RKO (cell line): ENCODE results near the gene RTN4RL1.
"Not testable (repeated sequence)": the region's sequence is repeated elsewhere in the genome, so short reads cannot be mapped to it uniquely, and the experiment has no call there.

Source experiments
- DNase-seq: peaks from one replicate; pipeline ENCODE4 v3.0.0-alpha.2; 2016; ENCODE audit warnings: low spot score

The RTN4RL1 gene

DNA sequence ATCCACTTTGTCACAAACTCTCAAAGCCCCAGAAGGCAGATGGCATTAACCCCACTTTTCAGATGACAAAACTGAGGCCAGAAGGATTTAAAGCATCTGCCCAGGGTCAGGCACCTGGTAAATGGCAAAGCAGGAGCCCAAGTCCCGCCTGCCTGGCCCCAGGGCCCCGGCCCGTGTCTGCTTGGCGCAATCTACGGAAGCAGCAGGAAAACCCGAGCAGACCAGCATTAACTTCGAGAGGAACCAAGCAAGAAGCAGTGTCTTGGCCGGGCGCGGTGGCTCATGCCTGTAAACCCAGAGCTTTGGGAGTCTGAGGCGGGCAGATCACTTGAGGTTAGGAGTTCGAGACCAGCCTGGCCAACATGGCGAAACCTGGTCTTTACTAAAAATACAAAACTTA is 21.6 kb downstream of the RTN4RL1 start:
- DNase-seq: no peak

DNA sequence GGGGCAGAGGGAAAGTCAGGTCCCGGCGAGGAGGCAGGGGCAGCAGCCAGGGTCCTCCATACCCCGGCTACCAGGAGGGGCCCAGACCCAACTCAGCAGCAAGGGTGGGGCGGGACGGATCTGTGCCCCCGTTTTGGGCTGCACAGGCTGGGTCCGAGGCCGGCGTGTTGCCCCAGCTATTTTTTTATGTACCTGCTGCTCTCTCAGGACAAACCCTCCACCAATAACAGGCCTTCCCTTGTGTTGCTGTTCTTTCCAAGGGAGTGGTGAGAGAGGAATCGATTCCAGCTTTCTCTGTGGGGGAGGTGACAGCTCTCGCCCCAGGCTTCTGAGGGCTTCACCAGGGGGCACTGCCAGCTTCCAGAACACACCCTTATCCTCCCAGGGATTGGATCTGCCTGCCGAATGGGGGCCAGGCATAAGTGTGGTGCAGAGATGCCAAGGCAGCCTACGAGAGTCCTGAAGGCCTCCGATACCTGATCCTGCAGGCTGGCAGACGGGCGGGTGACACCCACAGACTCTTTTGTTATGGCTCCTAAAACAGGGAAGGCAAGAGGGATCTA is 22.3 kb downstream of the RTN4RL1 start:
- DNase-seq: no peak

DNA sequence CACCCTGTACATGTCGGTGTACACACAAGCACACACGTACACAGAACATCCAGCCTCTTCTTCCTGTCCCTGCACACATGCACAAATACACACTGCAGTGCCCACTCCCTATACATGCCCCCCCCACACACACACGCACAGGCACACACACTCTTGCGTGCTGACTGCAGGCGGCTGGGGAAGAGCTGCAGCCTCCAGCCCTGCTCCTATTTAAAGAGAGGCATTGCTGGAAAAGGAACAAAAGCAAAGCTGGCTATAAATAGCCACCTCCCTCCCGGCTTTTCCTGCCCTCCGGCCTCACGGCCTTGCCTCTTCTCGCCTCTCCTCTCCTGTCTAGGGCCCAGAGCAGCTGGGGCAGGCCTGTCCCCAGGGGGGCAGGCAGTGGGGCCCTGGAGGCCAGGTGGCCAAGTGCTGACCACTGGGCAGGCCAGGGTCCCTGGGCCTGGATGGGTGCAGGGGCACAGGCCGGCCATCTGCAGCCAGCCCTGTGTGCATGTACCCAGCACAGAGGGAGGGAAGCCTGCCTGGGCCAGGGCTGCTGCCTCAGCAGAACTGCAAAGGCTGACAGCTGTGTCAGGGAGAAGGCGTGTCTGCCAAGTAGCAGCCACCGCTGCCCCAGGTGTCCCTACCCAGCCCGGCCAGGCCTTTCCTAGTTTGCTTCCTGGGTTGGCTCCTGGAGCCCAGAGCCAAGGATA is 25.4 kb downstream of the RTN4RL1 start:
- no peak for DNase-seq

DNA sequence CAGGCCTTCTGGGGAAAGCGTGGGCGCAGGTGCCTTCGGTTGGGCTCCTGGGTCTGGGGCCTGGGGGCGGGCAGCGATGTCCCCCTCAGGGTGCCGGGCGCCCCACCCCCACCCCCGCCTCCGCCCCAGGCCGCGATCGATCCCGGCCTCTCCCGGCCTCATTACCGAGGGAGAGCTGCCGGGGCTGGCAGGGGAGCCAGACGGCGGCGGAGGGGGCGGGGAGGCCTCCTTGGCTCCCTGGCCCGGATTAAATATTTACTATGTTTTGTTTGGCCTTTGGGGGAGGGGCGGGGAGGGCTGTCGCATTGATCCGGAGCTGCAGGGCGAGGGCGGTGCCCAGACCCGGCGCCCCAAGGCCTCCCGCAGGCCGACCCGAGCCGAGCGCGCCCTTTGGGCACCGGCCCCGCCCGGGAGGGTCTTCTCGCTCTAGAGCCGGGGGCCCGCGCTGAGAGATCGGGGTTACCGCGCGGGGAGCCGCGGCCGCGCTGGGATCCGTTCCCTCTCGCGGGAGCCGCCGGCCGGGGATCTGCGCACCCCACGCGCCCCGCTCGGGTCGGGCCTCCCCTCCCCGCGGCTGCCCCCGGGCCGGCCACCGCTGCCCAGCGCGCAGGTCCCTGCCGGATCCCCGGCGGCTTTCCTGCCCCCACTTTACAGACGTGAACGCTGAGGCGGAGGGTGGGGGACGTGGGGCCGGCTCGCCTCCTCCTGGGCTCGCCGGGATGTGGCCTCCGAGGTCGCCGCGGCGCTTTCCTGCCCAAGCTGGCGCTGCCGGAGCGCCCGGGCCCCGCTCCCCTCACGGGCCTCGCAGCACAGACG is 27.0 kb downstream of the RTN4RL1 start:
- DNase-seq: no peak

DNA sequence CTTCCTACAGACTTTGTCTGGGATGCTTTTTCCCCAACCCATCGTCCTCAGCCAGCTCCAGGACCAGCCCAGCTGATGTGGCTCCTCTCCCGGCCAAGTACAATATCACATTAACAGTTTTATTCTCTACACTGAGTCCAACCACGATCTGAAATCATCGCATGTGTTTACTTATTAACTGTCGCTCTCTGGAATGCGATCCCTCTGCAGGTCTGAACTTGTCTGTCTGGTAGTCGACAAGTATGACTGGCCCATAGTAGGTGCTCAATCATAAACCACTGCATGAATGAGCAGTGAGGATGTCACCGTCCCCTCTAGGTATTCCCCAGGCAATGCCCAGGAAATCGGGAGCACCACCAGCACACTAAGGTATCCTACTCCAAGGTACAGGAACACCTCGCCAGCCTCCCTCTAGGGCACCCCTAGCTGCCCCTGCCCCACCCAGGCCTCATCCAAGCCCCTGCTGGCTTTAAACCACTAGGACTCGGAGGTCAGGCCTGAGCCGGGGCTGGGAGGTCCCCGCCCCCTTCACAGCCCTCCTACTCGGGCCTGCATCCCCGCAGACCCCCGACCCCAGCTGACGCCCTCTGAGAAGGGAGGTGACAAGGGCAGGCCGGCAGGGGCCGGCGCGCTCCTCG is 27.7 kb downstream of the RTN4RL1 start:
- no peak for DNase-seq

DNA sequence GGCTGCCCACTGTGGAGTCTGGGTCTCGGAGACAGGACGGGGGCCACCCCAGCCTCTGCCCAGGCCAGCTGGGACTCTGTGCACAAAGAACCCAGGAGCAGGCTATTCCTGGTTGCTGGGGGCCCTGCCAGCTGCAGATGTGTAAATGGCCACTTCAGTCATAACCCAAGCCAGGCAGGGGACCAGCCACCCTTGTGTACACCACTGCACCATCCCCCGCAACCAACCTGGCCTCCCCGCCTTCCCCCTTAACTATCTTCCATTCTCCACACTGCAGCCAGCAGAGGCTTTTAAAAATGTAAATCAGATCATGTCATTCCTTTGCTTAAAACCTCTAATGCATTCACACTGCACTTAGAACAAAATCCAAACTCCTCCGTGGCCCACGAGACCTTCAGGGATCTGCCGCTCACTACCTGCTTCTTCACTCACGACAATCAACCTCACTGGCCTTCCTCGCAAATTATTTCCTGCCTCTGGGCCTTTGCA is 28.3 kb downstream of the RTN4RL1 start:
- no peak for DNase-seq

DNA sequence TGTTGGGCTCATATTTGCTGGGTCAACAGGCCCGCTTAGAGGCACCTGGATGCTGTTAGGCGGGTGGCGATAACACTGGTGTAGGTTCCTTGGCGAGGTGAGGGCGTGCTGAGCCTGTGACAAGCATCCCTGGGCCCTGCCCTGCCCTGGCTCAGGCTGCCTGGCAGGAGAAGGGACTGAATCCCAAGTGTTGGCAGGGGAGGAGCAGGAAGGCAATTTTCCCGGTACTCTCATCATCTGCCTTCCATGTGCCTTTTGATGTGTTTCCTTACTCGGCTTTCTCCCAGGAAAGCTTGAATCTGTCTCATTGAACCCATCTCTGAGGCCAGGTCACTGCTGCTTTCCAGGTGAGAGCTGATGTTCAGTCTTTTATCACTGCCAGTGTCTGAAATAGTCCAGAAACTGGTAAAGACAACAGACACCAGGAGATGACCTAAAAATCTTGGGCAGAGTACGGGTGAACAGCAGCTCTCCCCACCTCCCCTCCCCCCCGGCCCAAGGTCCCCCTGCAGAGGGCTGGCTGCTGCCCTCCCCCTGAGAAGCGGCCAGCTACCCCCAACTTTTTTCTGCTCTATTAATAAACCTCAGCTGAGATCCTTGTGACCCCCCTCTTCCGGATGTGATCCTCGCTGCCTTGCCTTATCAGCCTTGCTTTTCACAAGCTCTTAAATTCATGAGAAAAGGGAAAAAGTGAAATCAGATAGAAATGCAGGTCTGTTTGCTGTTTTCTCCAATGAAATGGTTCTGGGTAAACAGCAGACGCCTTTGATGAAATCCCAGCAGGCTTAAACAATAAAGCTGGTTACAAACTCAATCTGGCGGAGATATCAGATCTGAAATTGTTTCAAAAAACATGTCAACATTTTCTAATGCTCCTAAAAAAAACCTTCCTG is 29.0 kb downstream of the RTN4RL1 start:
- DNase-seq: no peak

DNA sequence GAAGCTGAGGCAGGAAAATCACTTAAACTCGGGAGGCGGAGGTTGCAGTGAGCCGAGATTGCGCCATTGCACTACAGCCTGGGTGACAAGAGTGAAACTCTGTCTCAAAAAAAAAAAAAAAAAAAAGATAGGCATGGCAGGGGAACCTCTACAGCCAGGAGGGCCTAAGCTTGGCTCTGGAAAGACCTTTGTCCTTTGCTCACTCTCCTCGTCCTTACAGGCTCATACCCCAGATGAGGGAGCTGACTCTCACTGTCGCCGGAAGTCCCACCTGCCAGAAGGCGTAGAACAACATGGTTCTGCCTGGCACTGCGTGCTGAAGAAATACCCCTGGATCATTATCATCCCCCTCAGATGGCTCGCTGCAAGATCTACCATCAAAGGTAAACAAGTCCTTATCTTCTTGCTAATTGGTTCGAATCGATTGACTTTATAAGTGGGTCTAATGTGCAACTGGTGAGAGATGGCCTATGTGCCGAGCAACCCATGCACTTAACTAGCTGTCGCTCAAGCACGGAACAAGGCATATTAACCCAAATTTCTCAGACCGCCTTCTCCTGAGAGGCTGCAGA is 29.7 kb downstream of the RTN4RL1 start:
- no peak for DNase-seq

DNA sequence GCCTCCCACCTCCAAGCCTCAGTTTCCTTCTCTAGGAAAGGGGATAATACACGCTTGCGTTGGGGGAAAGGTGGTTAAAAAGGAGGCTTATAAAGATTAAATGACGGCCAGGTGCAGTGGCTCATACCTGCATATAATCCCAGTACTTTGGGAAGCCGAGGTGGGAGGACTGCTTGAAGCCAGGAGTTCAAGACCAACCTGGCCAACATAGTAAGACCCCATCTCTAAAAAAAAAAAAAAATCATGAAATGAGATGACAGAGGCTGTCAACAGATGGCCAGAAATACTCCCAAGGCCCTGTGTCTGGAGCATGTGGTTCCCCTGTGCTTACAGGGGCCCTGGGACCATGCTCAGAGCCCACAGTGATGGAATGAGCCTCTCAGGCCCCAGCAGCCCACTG is 30.4 kb downstream of the RTN4RL1 start:
- no peak for DNase-seq

DNA sequence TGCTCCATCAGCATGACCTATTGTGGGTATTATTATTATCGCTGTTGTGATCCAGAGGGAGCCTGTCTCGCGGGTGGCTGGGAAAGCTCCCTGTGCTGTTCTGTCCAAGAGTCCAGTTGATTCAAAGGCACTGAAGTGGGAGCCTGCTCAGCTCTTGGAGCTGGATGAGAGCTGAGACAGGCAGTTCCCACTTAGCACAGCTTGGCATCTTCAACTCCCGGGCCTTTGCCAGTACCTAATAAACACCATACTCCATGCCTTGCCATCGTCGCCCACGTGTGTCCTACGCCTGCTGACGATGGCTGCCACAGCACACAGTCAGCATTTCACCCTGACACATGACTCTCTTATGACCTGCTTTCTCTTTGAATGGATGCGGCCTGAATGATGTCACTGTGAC is 32.6 kb downstream of the RTN4RL1 start:
- no peak for DNase-seq

DNA sequence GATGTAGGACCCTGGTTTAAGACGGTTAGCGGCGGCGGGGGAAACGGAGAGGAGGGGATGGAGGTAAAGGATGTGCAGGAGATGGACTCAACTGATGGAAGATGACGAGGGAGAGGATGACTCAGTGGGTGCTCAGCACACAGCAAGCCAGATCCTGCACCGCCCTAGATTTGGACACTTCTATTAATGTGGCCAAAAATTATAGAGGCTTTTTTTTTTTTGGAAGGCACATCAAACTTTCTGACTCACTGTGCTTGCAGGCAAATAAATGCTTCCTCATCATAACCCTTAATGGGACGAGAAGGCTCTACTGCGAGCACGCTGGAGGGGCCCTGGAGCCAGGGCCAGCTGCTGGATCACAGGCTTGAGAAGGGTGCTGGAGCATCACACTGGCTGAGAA is 36.0 kb downstream of the RTN4RL1 start:
- DNase-seq: peak; percentile 82

DNA sequence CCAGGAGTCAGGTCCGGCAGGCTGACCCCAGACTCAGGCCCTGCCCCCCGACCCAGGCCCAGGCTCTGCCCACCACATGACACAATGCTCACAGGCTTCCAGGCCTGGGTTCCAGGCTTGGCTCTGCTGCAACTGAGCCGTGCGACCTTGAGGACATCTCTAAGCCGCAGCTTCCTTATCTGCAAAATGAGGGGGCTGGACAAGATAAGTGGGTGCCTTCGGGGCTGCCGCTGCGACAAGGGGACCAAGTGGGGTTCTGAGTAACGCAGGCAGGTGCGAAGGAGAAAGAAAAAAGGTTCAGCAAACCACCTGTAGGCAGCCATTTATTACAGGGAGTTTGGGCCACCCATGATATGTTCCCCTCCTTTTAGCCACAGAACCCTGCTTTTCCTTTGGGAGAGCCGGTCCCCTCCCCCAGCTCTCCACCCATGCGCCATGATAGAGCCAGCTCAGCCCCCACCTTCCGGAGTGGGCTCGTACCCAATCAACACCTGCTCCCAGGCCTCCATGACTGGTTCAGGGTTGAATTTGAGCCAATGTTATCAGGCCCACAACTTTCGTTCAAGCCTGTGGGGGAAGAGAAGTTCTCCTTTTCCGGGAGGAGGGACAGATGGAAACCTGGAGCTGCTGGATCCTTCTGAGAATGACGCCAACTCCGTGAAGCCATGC is 38.2 kb downstream of the RTN4RL1 start:
- no peak for DNase-seq

DNA sequence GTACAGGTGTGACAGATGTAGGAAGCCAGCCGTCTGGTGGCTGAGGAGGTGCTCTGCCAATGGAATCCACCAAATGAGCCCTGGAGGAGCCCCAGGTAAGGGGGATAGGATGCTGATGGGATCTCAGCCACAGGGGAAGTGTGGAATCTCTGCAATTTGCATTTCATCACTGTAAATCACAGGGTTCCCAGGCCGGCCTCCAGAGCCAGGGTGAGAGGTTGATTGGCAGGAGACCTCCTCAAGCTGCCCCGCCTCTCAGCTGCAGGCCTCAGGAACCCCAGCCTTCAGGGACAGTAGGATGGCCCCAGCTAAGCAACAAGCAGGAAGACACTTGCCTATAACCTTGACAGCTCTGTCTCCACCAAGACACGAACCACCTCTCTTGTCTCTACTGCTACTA is 39.4 kb downstream of the RTN4RL1 start:
- no peak for DNase-seq

DNA sequence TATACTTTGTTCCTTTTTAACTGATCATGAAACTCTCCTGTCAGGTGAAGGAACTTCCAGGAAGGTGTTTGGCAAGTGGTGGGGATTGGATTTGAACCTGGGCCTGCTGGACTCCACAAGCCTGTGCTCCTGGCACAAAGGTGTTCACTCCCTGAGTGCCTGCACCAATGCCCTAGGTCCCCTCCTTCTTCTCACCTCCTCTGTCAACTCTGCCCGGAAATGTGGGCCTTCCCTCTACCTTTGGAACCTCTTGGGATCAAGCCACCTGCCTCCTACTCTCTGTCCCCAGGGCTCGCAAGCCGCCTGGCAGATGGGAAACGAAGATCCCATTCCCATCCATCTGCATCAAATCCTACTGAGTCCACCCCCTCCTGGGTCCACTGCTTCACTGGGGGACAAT is 40.0 kb downstream of the RTN4RL1 start:
- no peak for DNase-seq

DNA sequence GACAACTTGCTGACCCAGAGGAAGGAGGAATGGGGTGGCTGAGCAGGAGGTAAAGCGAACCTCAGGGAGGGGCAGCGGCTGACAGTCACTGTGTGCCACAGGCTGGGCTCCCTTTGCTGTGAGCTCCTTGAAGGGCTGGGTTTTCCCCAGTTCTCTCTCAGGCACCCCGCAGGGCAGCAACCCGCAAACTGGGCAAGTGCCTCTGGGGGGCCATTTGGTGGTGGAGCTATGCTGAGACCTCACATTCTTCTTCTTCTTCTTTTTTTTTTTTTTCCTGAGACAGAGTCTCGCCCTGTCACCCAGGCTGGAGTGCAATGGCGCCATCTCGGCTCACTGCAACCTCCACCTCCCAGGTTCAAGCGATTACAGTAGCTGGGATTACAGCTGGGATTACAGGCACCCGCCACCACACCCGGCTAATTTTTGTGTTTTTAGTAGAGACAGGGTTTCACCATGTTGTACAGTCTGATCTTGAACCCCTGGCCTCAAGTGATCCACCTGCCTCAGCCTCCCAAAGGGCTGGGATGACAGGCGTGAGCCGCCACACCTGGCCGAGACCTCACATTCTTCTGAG is 42.3 kb downstream of the RTN4RL1 start:
- DNase-seq: not testable (repeated sequence)

DNA sequence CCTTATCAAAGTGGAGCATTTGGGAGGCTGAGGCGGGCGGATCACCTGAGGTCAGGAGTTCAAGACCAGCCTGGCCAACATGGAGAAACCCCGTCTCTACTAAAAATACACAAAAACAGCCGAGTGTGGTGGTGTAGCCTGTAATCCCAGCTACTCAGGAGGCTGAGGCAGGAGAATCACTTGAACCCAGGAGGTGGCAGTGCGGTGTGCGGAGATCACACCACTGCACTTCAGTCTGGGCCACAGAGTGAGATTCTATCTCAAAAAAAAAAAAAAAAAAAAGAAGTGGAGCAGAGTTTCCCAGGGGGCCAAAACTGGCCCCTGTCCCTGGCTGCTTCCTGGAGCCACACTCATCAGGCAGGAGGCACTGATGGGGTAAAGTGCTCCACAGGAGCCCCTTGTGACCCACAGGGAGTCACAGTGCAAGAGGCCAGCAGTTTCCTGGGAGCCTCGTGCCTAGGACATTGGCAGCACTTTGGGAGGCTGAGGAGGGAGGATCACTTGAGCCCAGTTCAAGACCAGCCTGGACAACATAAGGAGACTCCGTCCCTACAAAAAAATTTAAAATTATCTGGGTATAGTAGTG is 44.4 kb downstream of the RTN4RL1 start:
- no peak for DNase-seq

DNA sequence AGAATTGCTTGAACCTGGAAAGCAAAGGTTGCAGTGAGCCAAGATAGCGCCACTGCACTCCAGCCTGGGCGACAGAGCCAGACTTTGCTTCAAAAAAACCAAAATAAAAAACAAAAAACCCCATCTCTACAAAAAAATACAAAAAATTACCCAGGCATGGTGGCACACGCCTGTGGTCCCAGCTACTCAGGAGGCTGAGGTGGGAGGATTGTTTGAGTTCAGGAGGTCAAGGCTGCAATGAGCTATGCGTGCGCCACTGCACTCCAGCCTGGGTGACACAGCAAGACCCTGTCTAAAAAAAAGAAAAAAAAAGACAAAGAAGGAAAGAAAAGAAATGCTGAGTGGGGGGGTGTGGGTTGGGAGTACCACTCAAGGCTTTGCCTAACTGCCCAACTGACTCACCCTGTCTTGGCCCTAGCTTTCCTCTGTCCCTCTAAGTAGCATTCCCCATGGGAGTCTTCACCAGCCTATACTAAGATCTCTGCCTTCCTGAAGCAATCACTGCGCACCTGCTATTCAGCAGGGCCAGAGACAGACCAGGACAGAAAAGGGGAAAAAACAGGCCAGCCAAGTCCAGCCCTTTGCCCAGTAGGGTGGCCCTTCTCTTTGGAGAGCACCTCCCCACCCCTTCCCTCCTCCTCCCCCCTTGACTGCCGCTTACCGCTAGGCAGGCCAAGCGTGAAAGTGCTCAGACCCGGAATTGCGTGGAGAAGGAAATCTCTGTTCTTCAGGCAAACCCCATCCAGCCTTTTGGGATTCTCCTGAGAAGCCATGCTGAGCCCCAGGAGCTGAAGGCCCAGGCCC is 45.8 kb downstream of the RTN4RL1 start:
- no peak for DNase-seq

DNA sequence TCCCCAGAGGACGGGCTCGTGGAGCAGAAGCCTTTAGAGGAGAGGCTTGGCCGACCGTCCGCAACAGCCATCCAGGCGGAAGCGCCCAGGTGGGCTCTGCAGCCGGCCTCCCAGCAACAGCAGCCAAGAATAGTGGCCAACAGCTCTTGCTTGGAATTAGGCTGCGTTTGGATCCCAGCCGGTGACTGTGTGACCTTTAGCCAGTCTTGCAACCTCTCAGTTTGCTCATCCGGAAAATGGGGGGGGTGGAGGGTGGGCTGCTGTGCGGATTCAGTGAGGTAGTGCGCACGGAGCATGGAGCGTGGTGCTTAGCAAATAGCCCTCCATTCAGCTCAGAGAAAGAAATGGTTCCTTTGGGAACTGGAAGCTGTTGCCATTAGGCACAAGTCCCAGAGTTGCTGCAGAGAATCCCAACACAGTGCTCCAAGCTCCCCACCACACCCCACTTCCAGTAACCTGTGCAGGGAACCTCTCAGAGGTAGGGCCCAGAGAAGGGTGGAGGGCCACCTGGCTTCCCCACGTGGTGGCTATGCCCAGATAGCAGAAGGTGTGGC is 46.7 kb downstream of the RTN4RL1 start:
- no peak for DNase-seq
